CD4-positive, alpha-beta T cell (primary cell): Measurements from ENCODE around the gene ARVCF. TPM values are rescaled to one million over a fixed set of nuclear protein-coding genes. Genes with fewer than 3 reads are reported as not detected.

Experiments
- ATAC-seq: fragments of 200-7000 bp; cut with Tn5 transposase; one replicate; pipeline ENCODE4 v1.10.0; 2022; ENCODE audit warnings: mild to moderate bottlenecking; ENCODE audit not compliant: poor library complexity
- CTCF ChIA-PET: fragments of 350-600 bp; sonication (Branson Sonifier 250); formaldehyde crosslinking; loops from one replicate; lab custom pipeline; 2021; ENCODE audit warnings: antibody characterized with exemption, inconsistent platforms; lab: Charles Lee
- POLR2A ChIA-PET: fragments of 350-600 bp; sonication (Branson Sonifier 250); formaldehyde crosslinking; loops from one replicate; lab custom pipeline; 2021; ENCODE audit warnings: antibody characterized with exemption, inconsistent platforms; lab: Charles Lee
- DNase-seq, 14 experiments: peaks; one replicate each; pipeline ENCODE4 v3.0.0-alpha.2; 2013 to 2020; ENCODE audit warnings: mixed read lengths in 2 of 14
- H3K27ac ChIP-seq, 2 donors: one replicate each; pipeline versions ENCODE4 v1.5.1 to v1.7.0; 2013; ENCODE audit warnings: low read length in 2 of 2, low read depth in 1 of 2, mild to moderate bottlenecking in 1 of 2
- H3K27me3 ChIP-seq, 2 experiments: 1 replicate in 1 of 2; 2 replicates in 1 of 2; pipeline versions ENCODE4 v1.6.1 to v1.7.0; 2013; ENCODE audit warnings: low read length in 2 of 2, control low read depth in 1 of 2, mild to moderate bottlenecking in 1 of 2, moderate library complexity in 1 of 2; ENCODE audit not compliant: insufficient read depth in 2 of 2, control insufficient read depth in 1 of 2
- H3K36me3 ChIP-seq: one replicate; pipeline ENCODE4 v1.6.1; 2013; ENCODE audit warnings: low read length, control low read depth; ENCODE audit not compliant: insufficient read depth
- H3K4me1 ChIP-seq: one replicate; pipeline ENCODE4 v1.6.1; 2013; ENCODE audit warnings: low read length, control low read depth; ENCODE audit not compliant: insufficient read depth
- H3K4me3 ChIP-seq: one replicate; pipeline ENCODE4 v1.5.1; 2013; ENCODE audit warnings: mild to moderate bottlenecking, low read length, moderate library complexity
- H3K9me3 ChIP-seq, 2 experiments: 1 replicate in 1 of 2; 2 replicates in 1 of 2; pipeline versions ENCODE4 v1.6.1 to v1.7.0; 2013; ENCODE audit warnings: low read length in 2 of 2, mild to moderate bottlenecking in 2 of 2, control low read depth in 1 of 2, moderate library complexity in 1 of 2; ENCODE audit not compliant: control insufficient read depth in 1 of 2, insufficient read depth in 1 of 2
- H3K27ac Mint-ChIP-seq: one replicate; pipeline ENCODE4 v1.8.0; 2020; ENCODE audit warnings: mixed read lengths
- H3K27me3 Mint-ChIP-seq: one replicate; pipeline ENCODE4 v1.8.0; 2021; ENCODE audit warnings: mixed read lengths
- H3K36me3 Mint-ChIP-seq: one replicate; pipeline ENCODE4 v1.8.0; 2021; ENCODE audit warnings: low read depth, mixed read lengths
- H3K4me1 Mint-ChIP-seq: one replicate; pipeline ENCODE4 v1.8.0; 2021; ENCODE audit warnings: low read depth, mixed read lengths
- H3K4me3 Mint-ChIP-seq: one replicate; pipeline ENCODE4 v1.8.0; 2020; ENCODE audit warnings: mild to moderate bottlenecking, mixed read lengths
- H3K9me3 Mint-ChIP-seq: one replicate; pipeline ENCODE4 v1.8.0; 2020; ENCODE audit warnings: mixed read lengths
- CTCF ChIP-seq: fragments of 200-600 bp; IDR thresholded peaks from one replicate; pipeline ENCODE4 v1.8.0; 2022; ENCODE audit warnings: antibody characterized with exemption, mild to moderate bottlenecking
- intact Hi-C, 2 experiments: fragments of 100-400 bp; cut with DNase I in 1 of 2; cut with micrococcal nuclease in 1 of 2; formaldehyde crosslinking; loops; one replicate each; pipeline versions ENCODE4 v1.15.1 to v1.9.0; 2023 to 2025; cut with DNase I, micrococcal nuclease
- total RNA-seq, 174 experiments: library from RNA in 2 of 174; stranded (reverse) in 2 of 174; gene quantifications; one replicate each; pipeline ENCODE4 v1.2.3 and lab custom pipeline; 2021 to 2026

The ARVCF gene
- total RNA-seq, 2 experiments from 2014 or later: 2.2 to 2.5 TPM

- H3K4me3 ChIP-seq: no peak overlapping the region
- ChIA-PET CTCF (no interaction called here), POLR2A (no interaction called here)
- no peaks in the 10 kb centered on the region for H3K36me3 ChIP-seq
- ATAC-seq: no peak
- H3K4me3 Mint-ChIP-seq: no peak overlapping the region
- no peaks in the 10 kb centered on the region for H3K4me1 Mint-ChIP-seq
- H3K27ac Mint-ChIP-seq: no peak overlapping the region
- intact Hi-C loops: no loop called here
- no peak overlapping the region for H3K27ac ChIP-seq
- H3K27me3 Mint-ChIP-seq: no peaks in the 10 kb centered on the region
- H3K27me3 ChIP-seq: no peaks in the 10 kb centered on the region
- peaks cover 10% of the 10 kb centered on the region for H3K9me3 Mint-ChIP-seq
- no peak for TF ChIP-seq CTCF
- no peak for DNase-seq
- no peaks in the 10 kb centered on the region for H3K36me3 Mint-ChIP-seq
- no peaks in the 10 kb centered on the region for H3K4me1 ChIP-seq
- H3K9me3 ChIP-seq: peaks cover 5 to 9% of the 10 kb centered on the region in 2 experiments
These were observed 12.2 kb downstream of the ARVCF start for GRCh38 chr22:20004464-20004863.

- H3K27ac Mint-ChIP-seq: no peak overlapping the region
- no peak for TF ChIP-seq CTCF
- H3K27me3 Mint-ChIP-seq: no peaks in the 10 kb centered on the region
- Histone ChIP-seq H3K9me3 (peaks cover 5 to 9% of the 10 kb centered on the region in 2 experiments), H3K4me1 (no peaks in the 10 kb centered on the region), H3K27ac (no peak overlapping the region), H3K4me3 (no peak overlapping the region), H3K36me3 (no peaks in the 10 kb centered on the region), H3K27me3 (no peaks in the 10 kb centered on the region)
- ChIA-PET POLR2A (no interaction called here), CTCF (no interaction called here)
- peaks cover 10% of the 10 kb centered on the region for H3K9me3 Mint-ChIP-seq
- H3K36me3 Mint-ChIP-seq: no peaks in the 10 kb centered on the region
- ATAC-seq: no peak
- H3K4me3 Mint-ChIP-seq: no peak overlapping the region
- H3K4me1 Mint-ChIP-seq: no peaks in the 10 kb centered on the region
- no peak for DNase-seq
- intact Hi-C loops: no loop called here
These were observed 13.3 kb downstream of the ARVCF start for GRCh38 chr22:20003304-20003703.

- ATAC-seq: no peak
These were observed 14.0 kb downstream of the ARVCF start for GRCh38 chr22:20002636-20003035.

More at GRCh38 chr22:20002636-20003035, 14.0 kb downstream of the ARVCF start:
- TF ChIP-seq CTCF: no peak
- intact Hi-C loops: no loop called here
- Histone ChIP-seq H3K36me3 (no peaks in the 10 kb centered on the region), H3K27ac (no peak overlapping the region), H3K4me3 (no peak overlapping the region), H3K4me1 (no peaks in the 10 kb centered on the region), H3K27me3 (no peaks in the 10 kb centered on the region), H3K9me3 (peaks cover 5 to 9% of the 10 kb centered on the region in 2 experiments)
- Mint-ChIP-seq H3K9me3 (peaks cover 10% of the 10 kb centered on the region), H3K4me1 (no peaks in the 10 kb centered on the region), H3K27ac (no peak overlapping the region), H3K36me3 (no peaks in the 10 kb centered on the region), H3K4me3 (no peak overlapping the region), H3K27me3 (no peaks in the 10 kb centered on the region)
- CTCF ChIA-PET: no interaction called here
- POLR2A ChIA-PET: no interaction called here
- DNase-seq: no peak
